ENCODE measurements around the gene COPS8.
A peak's percentile ranks its signal among the peaks of the same experiment; 100 is the strongest.

COPS8 gene

GRCh38 chr2:237134321-237135230 is 48.9 kb downstream of the COPS8 start:
- H3K9me3 ChIP-seq: no peaks in the 10 kb centered on the region
- intact Hi-C loops (cut with DNase I; ENCODE audit: low total_unique reads): no loop called here
- no peak overlapping the region for H3K4me3 ChIP-seq
- H3K4me1 ChIP-seq: no peaks in the 10 kb centered on the region
- DNase-seq: no peak
- H3K27ac ChIP-seq: no peak overlapping the region
- no peaks in the 10 kb centered on the region for H3K36me3 ChIP-seq
- TF ChIP-seq CTCF (IDR thresholded peaks at IDR 0.05): no peak
- no peaks in the 10 kb centered on the region for H3K27me3 ChIP-seq

- intact Hi-C loops (cut with DNase I; ENCODE audit: low total_unique reads): no loop called here
- Histone ChIP-seq H3K4me1 (no peaks in the 10 kb centered on the region), H3K4me3 (no peak overlapping the region), H3K9me3 (no peaks in the 10 kb centered on the region), H3K36me3 (no peaks in the 10 kb centered on the region), H3K27me3 (no peaks in the 10 kb centered on the region), H3K27ac (no peak overlapping the region)
- no peak for DNase-seq
- no peak for TF ChIP-seq CTCF (IDR thresholded peaks at IDR 0.05)
Measured at GRCh38 chr2:237136824-237137223, 51.1 kb downstream of the COPS8 start.

- Histone ChIP-seq H3K4me1 (no peaks in the 10 kb centered on the region), H3K27ac (no peak overlapping the region), H3K9me3 (no peaks in the 10 kb centered on the region), H3K4me3 (no peak overlapping the region), H3K27me3 (no peaks in the 10 kb centered on the region), H3K36me3 (no peaks in the 10 kb centered on the region)
- no peak for TF ChIP-seq CTCF (IDR thresholded peaks at IDR 0.05)
- DNase-seq: no peak
- intact Hi-C loops (cut with DNase I; ENCODE audit: low total_unique reads): no loop called here
Measured at GRCh38 chr2:237137626-237138323, 52.1 kb downstream of the COPS8 start.

- Histone ChIP-seq H3K36me3 (no peaks in the 10 kb centered on the region), H3K27ac (no peak overlapping the region), H3K4me3 (no peak overlapping the region), H3K27me3 (no peaks in the 10 kb centered on the region), H3K9me3 (no peaks in the 10 kb centered on the region), H3K4me1 (peaks cover 0 to 5% (median 0%) of the 10 kb centered on the region in 4 donors)
- intact Hi-C loops (cut with DNase I; ENCODE audit: low total_unique reads): no loop called here
- DNase-seq: no peak
- no peak for TF ChIP-seq CTCF (IDR thresholded peaks at IDR 0.05)
Measured at GRCh38 chr2:237139123-237139675, 53.5 kb downstream of the COPS8 start.

GRCh38 chr2:237140689-237141285 is 55.1 kb downstream of the COPS8 start:
- no peak for TF ChIP-seq CTCF (IDR thresholded peaks at IDR 0.05)
- peak overlapping the region; percentile 3 to 26 for H3K27ac ChIP-seq
- H3K27me3 ChIP-seq: no peaks in the 10 kb centered on the region
- intact Hi-C loops (cut with DNase I; ENCODE audit: low total_unique reads): no loop called here
- no peak overlapping the region for H3K4me3 ChIP-seq
- H3K36me3 ChIP-seq: no peaks in the 10 kb centered on the region
- DNase-seq: no peak
- peaks cover 0 to 4% (median 0%) of the 10 kb centered on the region in 3 donors for H3K9me3 ChIP-seq
- peaks cover 0 to 5% (median 0%) of the 10 kb centered on the region in 4 donors for H3K4me1 ChIP-seq
